SK-N-SH (cell line): ENCODE data around the gene C11orf58. TPM values are rescaled to one million over a fixed set of nuclear protein-coding genes. Genes with fewer than 3 reads are reported as not detected.

Experiments used
- CTCF ChIA-PET: fragments of 300-600, 350-600 bp; formaldehyde crosslinking; extraction: SDS; loops from one replicate; lab custom pipeline; 2021; lab: Yijun Ruan, JAX
- POLR2A ChIA-PET: fragments of 350-600 bp; sonication (Branson Sonifier 250); formaldehyde crosslinking; extraction: SDS; loops from one replicate; lab custom pipeline; 2020; ENCODE audit warnings: antibody characterized with exemption, inconsistent platforms; lab: Yijun Ruan, JAX
- DNase-seq: peaks from one replicate; pipeline ENCODE4 v3.0.0; 2012
- H2AFZ ChIP-seq: fragments of 200-600 bp; sonication (generic); 2 replicates; pipeline ENCODE4 v1.8.1; 2016; ENCODE audit warnings: antibody characterized with exemption, mild to moderate bottlenecking, low read depth
- H3F3A ChIP-seq: fragments of 200-600 bp; sonication (generic); replicated peaks from 2 replicates; pipeline ENCODE3; 2016; ENCODE audit warnings: antibody characterized with exemption, mild to moderate bottlenecking; ENCODE audit not compliant: insufficient read depth
- H3K27ac ChIP-seq, 2 experiments: fragments of 200-500 bp in 1 of 2; fragments of 200-600 bp in 1 of 2; sonication (Bioruptor generic) in 1 of 2; sonication (generic), shearing (Covaris generic) in 1 of 2; 2 replicates each; pipeline versions ENCODE4 v1.5.1 to v1.6.1; 2014 to 2016; ENCODE audit warnings: low read depth in 2 of 2, inconsistent platforms in 1 of 2, low read length in 1 of 2, mild to moderate bottlenecking in 1 of 2, mixed read lengths in 1 of 2
- H3K27me3 ChIP-seq: fragments of 200-600 bp; sonication (generic), shearing (Covaris generic); 2 replicates; pipeline ENCODE4 v1.6.1; 2016; ENCODE audit warnings: mixed run types; ENCODE audit not compliant: insufficient read depth
- H3K36me3 ChIP-seq, 2 experiments: fragments of 200-500 bp in 1 of 2; fragments of 200-600 bp in 1 of 2; sonication (Bioruptor generic) in 1 of 2; sonication (generic) in 1 of 2; replicated peaks in 1 of 2; 2 replicates each; pipeline versions ENCODE3 to v1.5.1; 2014 to 2016; ENCODE audit warnings: low read length in 1 of 2, mild to moderate bottlenecking in 1 of 2; ENCODE audit not compliant: insufficient read depth in 2 of 2, control insufficient read depth in 1 of 2
- H3K4me1 ChIP-seq, 2 experiments: fragments of 200-500 bp in 1 of 2; fragments of 200-600 bp in 1 of 2; sonication (Bioruptor generic) in 1 of 2; sonication (generic), shearing (Covaris generic) in 1 of 2; 2 replicates each; pipeline versions ENCODE4 v1.5.1 to v1.6.1; 2014 to 2016; ENCODE audit warnings: low read depth in 1 of 2, low read length in 1 of 2, mixed run types in 1 of 2; ENCODE audit not compliant: insufficient read depth in 2 of 2, control insufficient read depth in 1 of 2
- H3K4me2 ChIP-seq: fragments of 200-600 bp; sonication (generic), shearing (Covaris generic); 2 replicates; pipeline ENCODE4 v1.6.1; 2017; ENCODE audit warnings: mixed run types
- H3K4me3 ChIP-seq, 2 experiments: fragments of 200-500 bp in 1 of 2; fragments of 200-600 bp in 1 of 2; sonication (Bioruptor generic) in 1 of 2; sonication (generic), shearing (Covaris generic) in 1 of 2; 2 replicates each; pipeline versions ENCODE4 v1.5.1 to v1.8.1; 2014 to 2016; ENCODE audit warnings: low read depth in 2 of 2, inconsistent platforms in 1 of 2, low read length in 1 of 2, mild to moderate bottlenecking in 1 of 2, mixed read lengths in 1 of 2, moderate library complexity in 1 of 2
- H3K79me2 ChIP-seq: fragments of 200-600 bp; sonication (generic); 2 replicates; pipeline ENCODE4 v1.8.1; 2017; ENCODE audit warnings: mild to moderate bottlenecking; ENCODE audit not compliant: insufficient read depth
- H3K9ac ChIP-seq: fragments of 200-600 bp; sonication (generic); 2 replicates; pipeline ENCODE4 v1.6.1; 2017; ENCODE audit warnings: mixed run types
- H3K9me2 ChIP-seq: fragments of 200-600 bp; sonication (generic); 2 replicates; pipeline ENCODE4 v1.6.1; 2017; ENCODE audit warnings: mixed run types
- H3K9me3 ChIP-seq: fragments of 200-600 bp; sonication (generic); 2 replicates; pipeline ENCODE4 v1.6.1; 2017; ENCODE audit warnings: mixed run types, mild to moderate bottlenecking, moderate library complexity
- H4K20me1 ChIP-seq: fragments of 200-600 bp; sonication (generic); 2 replicates; pipeline ENCODE4 v1.6.1; 2017; ENCODE audit warnings: mild to moderate bottlenecking, mixed run types; ENCODE audit not compliant: insufficient read depth
- CTCF ChIP-seq: fragments of 200-600 bp; sonication (generic); IDR thresholded peaks from 2 replicates; pipeline ENCODE4 v1.6.1; 2017; ENCODE audit warnings: antibody characterized with exemption, mild to moderate bottlenecking, moderate library complexity
- ELF1 ChIP-seq: IDR thresholded peaks from 2 replicates; pipeline ENCODE4 v1.4.0; 2012
- EP300 ChIP-seq, 2 experiments: IDR thresholded peaks; 2 replicates each; pipeline versions ENCODE4 v1.4.0 to v1.6.1; 2012; ENCODE audit warnings: borderline replicate concordance in 1 of 2, low read depth in 1 of 2, low read length in 1 of 2
- FOXM1 ChIP-seq: IDR thresholded peaks from 2 replicates; pipeline ENCODE4 v1.4.0; 2012; ENCODE audit warnings: low read depth, mild to moderate bottlenecking
- GATA2 ChIP-seq: sonication (generic); formaldehyde crosslinking; IDR thresholded peaks from 2 replicates; pipeline ENCODE4 v1.5.0; 2020; ENCODE audit warnings: mild to moderate bottlenecking, missing genetic modification reagents
- JUND ChIP-seq: IDR thresholded peaks from 2 replicates; pipeline ENCODE4 v1.4.0; 2012
- MXI1 ChIP-seq: IDR thresholded peaks from 2 replicates; pipeline ENCODE4 v1.6.1; 2012; ENCODE audit warnings: mild to moderate bottlenecking, low read depth, low read length, improper control_type of control experiment
- POLR2AphosphoS5 ChIP-seq: IDR thresholded peaks from 2 replicates; pipeline ENCODE4 v1.6.1; 2012; ENCODE audit warnings: low read depth, low read length
- RAD21 ChIP-seq: IDR thresholded peaks from 2 replicates; pipeline ENCODE4 v1.6.1; 2012; ENCODE audit warnings: mild to moderate bottlenecking, low read length
- SIN3A ChIP-seq: IDR thresholded peaks from 2 replicates; pipeline ENCODE4 v1.6.1; 2012; ENCODE audit warnings: low read depth, mild to moderate bottlenecking, low read length, moderate library complexity, borderline replicate concordance
- TAF1 ChIP-seq: IDR thresholded peaks from 2 replicates; pipeline ENCODE4 v1.6.1; 2012; ENCODE audit warnings: low read depth, mild to moderate bottlenecking, low read length, moderate library complexity, borderline replicate concordance
- TCF12 ChIP-seq: IDR thresholded peaks from 2 replicates; pipeline ENCODE4 v1.4.0; 2012
- USF1 ChIP-seq: IDR thresholded peaks from 2 replicates; pipeline ENCODE4 v1.4.0; 2012; ENCODE audit warnings: low read depth, borderline replicate concordance
- YY1 ChIP-seq: IDR thresholded peaks from 2 replicates; pipeline ENCODE4 v1.4.0; 2012; ENCODE audit warnings: low read depth, mild to moderate bottlenecking
- WGBS: methylation state at CpG from one replicate; pipeline ENCODE4 v1.1.6; 2017; ENCODE audit warnings: low lambda C conversion rate; 5-methylcytosine and 5-hydroxymethylcytosine counted together
- polyA plus RNA-seq, 3 experiments: library from polyadenylated mRNA; depleted of rRNA; stranded (reverse); fragments of >200 nt; gene quantifications; 2 replicates each; pipeline ENCODE4 v1.2.3, GENCODE V29; 2012
- TF ChIP-seq, protein P1 (sequence below): fragments of 150-350 bp; IDR thresholded peaks from 2 replicates; pipeline ENCODE4 v1.6.1; 2016; ENCODE audit warnings: mild to moderate bottlenecking, low read depth, low read length
- TF ChIP-seq, protein P2 (sequence below): IDR thresholded peaks from 2 replicates; pipeline ENCODE4 v1.6.1; 2012; ENCODE audit warnings: mild to moderate bottlenecking, low read depth, low read length, moderate library complexity

The C11orf58 gene
- polyA plus RNA-seq, 1 of the 3 experiments (the other 2 are of a cell fraction), result 150 TPM

DNA sequence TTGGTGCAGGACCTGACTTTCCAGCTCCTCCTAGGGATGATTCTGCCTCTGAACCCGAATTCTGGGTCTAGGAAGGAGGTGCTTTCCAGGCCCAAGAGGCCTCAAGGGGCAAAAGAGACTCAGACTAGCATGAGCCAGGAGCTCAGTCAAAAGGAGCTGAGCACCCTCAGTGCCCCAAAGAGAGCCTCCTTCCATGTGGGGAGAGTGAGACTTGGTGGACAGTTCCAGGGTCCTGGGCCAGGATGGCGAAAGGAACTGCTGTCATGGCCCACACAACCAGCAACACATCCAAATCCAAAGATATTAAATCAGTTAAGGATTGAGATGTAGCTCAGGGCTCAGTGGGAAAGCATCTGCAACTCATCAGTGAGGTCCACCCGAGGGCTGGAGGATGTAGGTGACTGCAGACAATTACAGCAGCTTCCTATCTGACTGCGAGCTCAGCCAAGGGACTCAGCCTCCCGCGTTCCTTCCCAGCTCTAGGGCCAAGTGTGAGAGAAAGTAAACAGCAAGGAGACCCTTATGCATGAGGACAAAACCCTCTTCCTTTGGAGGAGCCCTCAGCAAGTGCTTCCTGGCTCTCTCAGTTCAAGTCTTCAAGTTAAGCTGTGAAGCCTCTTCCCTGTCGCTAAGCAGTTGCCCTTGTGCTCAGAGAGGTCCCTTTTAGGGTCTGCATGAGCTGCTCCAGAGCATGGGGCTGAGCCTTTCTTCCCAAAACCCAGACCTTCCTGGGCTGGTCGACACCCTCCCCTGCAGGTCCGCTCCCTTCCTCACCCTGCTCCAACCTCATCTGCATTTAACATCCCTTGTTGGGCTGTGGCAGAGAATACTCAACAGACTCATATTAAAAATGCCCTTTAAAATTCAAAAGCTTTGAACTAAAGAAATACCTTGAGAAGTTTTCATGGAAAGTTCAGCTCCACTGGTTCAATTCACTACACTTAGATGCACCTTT is 35.8 kb downstream of the C11orf58 start:
- Histone ChIP-seq H3K9me3 (no peaks in the 10 kb centered on the region), H3K27ac (no peak overlapping the region), H3K27me3 (no peaks in the 10 kb centered on the region), H3K9ac (no peak overlapping the region), H3K36me3 (no peaks in the 10 kb centered on the region), H3K79me2 (no peaks in the 10 kb centered on the region), H3K4me2 (no peak overlapping the region), H3F3A (no peaks in the 10 kb centered on the region), H3K9me2 (no peaks in the 10 kb centered on the region), H4K20me1 (no peaks in the 10 kb centered on the region), H3K4me1 (peaks cover 0 to 13% of the 10 kb centered on the region in 2 experiments; a peak in 1 of 4 replicates), H2AFZ (no peak overlapping the region), H3K4me3 (no peak overlapping the region)
- CTCF ChIA-PET, result interaction anchor here (1.3 to 1.9 kb wide), 3 partner anchors 11 to 15 kb away, joined by 3 to 12 read pairs (median 5); no protein-coding TSS in a partner anchor
- WGBS, result 35% methylated on average over 6 of the region's 9 CpGs
- POLR2A ChIA-PET, result interaction anchor here (0.8 to 0.9 kb wide), 2 partner anchors 14 to 35 kb away, joined by 4 to 5 read pairs; partner anchors contain the start of gene C11orf58
- DNase-seq, result peak; percentile 59
- TF ChIP-seq FOXM1 (no peak), MXI1 (no peak), EP300 (IDR thresholded peaks at IDR 0.05; ENCODE audit: borderline replicate concordance in 1 of 2, low read depth in 1 of 2, low read length in 1 of 2) (0 out of 4 replicates have a peak, but pooled peaks of 1 of the 2 experiments have one; percentile 11)

- Histone ChIP-seq H3K9me2 (no peaks in the 10 kb centered on the region), H3K36me3 (no peaks in the 10 kb centered on the region), H3K79me2 (no peaks in the 10 kb centered on the region), H2AFZ (no peak overlapping the region), H3K4me2 (no peak overlapping the region), H3K27me3 (no peaks in the 10 kb centered on the region), H3K4me1 (peaks cover 0 to 16% of the 10 kb centered on the region in 2 experiments; a peak in 1 of 4 replicates), H3F3A (no peaks in the 10 kb centered on the region), H3K9ac (no peak overlapping the region), H3K27ac (no peak overlapping the region), H3K4me3 (no peak overlapping the region), H4K20me1 (no peaks in the 10 kb centered on the region), H3K9me3 (no peaks in the 10 kb centered on the region)
- POLR2A ChIA-PET, result interaction anchor here (0.6 to 0.9 kb wide), 3 partner anchors 10 to 36 kb away, joined by 3 to 5 read pairs (median 4); partner anchors contain the start of gene C11orf58
- WGBS, result 86% methylated on average over 11 of the region's 11 CpGs
- DNase-seq, result no peak
- CTCF ChIA-PET, result interaction anchor here (1.8 to 2.1 kb wide), 3 partner anchors 10 to 12 kb away, joined by 5 to 14 read pairs (median 12); no protein-coding TSS in a partner anchor
- TF ChIP-seq SIN3A, result no peak
- no peak for TF ChIP-seq GATA2
- TF ChIP-seq MXI1, result no peak
- TF ChIP-seq USF1, result no peak
- TF ChIP-seq, protein P1, sequence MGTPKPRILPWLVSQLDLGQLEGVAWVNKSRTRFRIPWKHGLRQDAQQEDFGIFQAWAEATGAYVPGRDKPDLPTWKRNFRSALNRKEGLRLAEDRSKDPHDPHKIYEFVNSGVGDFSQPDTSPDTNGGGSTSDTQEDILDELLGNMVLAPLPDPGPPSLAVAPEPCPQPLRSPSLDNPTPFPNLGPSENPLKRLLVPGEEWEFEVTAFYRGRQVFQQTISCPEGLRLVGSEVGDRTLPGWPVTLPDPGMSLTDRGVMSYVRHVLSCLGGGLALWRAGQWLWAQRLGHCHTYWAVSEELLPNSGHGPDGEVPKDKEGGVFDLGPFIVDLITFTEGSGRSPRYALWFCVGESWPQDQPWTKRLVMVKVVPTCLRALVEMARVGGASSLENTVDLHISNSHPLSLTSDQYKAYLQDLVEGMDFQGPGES, result no peak
- TF ChIP-seq ELF1, result no peak
- no peak for TF ChIP-seq TAF1
- no peak for TF ChIP-seq EP300 (IDR thresholded peaks at IDR 0.05; ENCODE audit: borderline replicate concordance in 1 of 2, low read depth in 1 of 2, low read length in 1 of 2)
- TF ChIP-seq CTCF, result no peak
- TF ChIP-seq RAD21, result no peak
- TF ChIP-seq TCF12, result no peak
- TF ChIP-seq POLR2AphosphoS5, result no peak
- TF ChIP-seq JUND, result no peak
- TF ChIP-seq, protein P2, sequence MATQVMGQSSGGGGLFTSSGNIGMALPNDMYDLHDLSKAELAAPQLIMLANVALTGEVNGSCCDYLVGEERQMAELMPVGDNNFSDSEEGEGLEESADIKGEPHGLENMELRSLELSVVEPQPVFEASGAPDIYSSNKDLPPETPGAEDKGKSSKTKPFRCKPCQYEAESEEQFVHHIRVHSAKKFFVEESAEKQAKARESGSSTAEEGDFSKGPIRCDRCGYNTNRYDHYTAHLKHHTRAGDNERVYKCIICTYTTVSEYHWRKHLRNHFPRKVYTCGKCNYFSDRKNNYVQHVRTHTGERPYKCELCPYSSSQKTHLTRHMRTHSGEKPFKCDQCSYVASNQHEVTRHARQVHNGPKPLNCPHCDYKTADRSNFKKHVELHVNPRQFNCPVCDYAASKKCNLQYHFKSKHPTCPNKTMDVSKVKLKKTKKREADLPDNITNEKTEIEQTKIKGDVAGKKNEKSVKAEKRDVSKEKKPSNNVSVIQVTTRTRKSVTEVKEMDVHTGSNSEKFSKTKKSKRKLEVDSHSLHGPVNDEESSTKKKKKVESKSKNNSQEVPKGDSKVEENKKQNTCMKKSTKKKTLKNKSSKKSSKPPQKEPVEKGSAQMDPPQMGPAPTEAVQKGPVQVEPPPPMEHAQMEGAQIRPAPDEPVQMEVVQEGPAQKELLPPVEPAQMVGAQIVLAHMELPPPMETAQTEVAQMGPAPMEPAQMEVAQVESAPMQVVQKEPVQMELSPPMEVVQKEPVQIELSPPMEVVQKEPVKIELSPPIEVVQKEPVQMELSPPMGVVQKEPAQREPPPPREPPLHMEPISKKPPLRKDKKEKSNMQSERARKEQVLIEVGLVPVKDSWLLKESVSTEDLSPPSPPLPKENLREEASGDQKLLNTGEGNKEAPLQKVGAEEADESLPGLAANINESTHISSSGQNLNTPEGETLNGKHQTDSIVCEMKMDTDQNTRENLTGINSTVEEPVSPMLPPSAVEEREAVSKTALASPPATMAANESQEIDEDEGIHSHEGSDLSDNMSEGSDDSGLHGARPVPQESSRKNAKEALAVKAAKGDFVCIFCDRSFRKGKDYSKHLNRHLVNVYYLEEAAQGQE, result no peak
- no peak for TF ChIP-seq YY1
Measured at GRCh38 chr11:16774936-16775613, 36.6 kb downstream of the C11orf58 start.
